T47D (cell line): ENCODE measurements around the gene MPPE1.
"Not testable (repeated sequence)": the region's sequence is repeated elsewhere in the genome, so short reads cannot be mapped to it uniquely, and the experiment has no call there.

ENCODE experiments used
- DNase-seq, 2 experiments: peaks; one replicate each; pipeline versions ENCODE4 v3.0.0 to v3.0.0-alpha.2; 2011 to 2012; ENCODE audit warnings: low read depth in 1 of 2, low spot score in 1 of 2
- JUND ChIP-seq: IDR thresholded peaks from 2 replicates; pipeline ENCODE4 v1.6.1; 2012; ENCODE audit warnings: low read depth
- in situ Hi-C: cut with HindIII; loops from 2 replicates; pipeline ENCODE4 v1.10.0; 2016; ENCODE audit warnings: low sequenced_read_pairs, low pct_unique_long_range_greater_than_20kb

Gene MPPE1

GRCh38 chr18:11866764-11867163, 41.4 kb downstream of the MPPE1 start:
- TF ChIP-seq JUND = no peak
- no peak for DNase-seq
- in situ Hi-C loops = no loop called here

GRCh38 chr18:11866329-11866728, 41.8 kb downstream of the MPPE1 start:
- in situ Hi-C loops = no loop called here
- no peak for DNase-seq
- TF ChIP-seq JUND = no peak

- no peak for DNase-seq
- in situ Hi-C loops = no loop called here
- no peak for TF ChIP-seq JUND
These were observed 43.0 kb downstream of the MPPE1 start for GRCh38 chr18:11865071-11865470.

DNA sequence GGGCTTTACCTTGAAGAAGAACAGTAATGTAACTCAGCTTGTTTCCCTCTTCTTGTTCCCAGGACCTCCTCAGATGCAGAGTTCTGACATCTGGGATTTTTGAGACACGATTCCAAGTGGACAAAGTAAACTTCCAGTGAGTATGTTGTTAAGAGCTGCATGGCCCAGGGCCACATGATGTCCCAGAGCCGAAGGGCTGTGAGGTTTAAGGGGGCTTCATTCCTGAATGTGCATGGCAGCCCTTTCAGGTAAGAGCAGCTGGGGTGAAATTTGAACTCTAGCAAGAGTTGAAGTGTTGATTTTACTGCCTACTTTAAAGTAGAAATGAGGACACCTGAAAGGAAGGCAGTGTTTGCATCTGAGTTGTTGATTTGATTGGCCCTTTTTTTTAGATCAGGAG, 43.6 kb downstream of the MPPE1 start:
- in situ Hi-C loops = no loop called here
- no peak for DNase-seq
- TF ChIP-seq JUND = no peak

GRCh38 chr18:11862468-11863137, 45.5 kb downstream of the MPPE1 start:
- TF ChIP-seq JUND = no peak
- no peak for DNase-seq
- in situ Hi-C loops = no loop called here

DNA sequence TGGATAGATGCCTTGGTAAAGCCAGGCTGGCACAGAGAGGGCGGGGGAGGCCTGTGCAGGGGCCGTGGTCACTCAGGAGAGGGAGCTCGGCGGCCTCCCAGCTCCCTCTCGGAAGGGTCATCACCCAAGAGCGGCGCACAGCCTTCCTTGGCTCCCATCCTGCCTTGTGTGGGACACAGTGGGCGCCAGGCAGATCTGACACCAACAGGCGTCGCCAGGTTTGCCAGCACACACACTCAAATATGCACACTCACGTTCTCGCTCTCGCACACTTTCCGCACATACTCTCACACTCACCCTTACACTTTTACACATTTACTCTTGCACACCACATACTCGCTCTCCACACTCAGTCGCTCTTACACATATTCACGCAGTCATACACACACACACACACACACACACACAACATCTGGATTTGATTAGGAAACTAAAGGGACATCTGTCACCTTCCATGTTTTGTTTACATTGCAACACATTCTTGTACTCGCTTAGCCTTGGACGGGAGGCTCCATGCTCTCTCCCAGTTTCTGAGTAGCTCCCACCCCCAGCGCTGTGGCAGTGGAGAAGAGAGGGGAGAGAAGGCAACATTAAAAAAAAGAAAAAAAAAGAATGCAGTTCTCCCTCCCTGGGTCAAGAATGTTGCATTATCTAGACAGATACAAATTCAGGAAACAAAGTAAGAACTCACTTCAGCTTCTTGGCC, 46.4 kb downstream of the MPPE1 start:
- in situ Hi-C loops = no loop called here
- no peak for TF ChIP-seq JUND
- DNase-seq = no peak

DNA sequence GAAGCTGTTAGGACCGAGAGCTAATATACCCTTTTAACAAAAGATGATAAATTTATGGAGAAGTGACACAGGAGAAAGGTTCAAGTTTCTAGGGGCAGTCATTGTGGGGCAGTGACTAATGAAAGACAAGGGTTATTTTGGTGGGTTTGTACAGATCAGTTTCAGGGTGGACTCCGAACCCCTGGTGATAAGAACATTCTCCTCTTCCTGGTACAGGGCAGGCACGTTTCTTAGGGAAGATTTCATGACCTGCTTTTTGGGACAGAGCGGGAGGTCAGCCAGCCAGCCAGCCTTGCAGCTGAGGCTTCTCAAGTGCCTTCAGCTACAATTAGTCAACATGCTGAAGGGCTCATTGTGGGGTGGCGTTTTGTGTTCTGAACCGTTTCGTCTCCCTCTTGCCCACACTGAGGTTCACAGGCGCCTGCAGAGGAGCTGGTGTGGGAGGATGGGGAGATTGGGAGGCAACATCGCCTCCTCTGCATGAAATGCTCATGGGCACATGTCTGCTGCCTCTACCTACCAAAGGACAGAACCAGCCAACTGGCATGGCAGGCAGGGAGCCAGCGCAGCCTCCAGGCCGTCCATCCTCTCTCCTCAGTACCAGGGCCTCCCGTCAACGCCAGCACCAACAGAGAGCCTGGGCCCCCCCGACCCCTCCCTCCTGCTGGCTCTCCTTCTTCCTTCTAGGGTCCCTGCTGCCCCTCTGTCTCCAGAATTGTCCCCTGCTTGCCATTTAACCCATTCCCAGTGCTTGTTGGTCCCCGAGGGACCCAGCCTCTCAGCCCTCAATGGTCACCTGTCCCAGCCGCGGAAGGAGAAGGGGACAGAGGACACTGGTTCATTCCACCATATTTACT, 47.3 kb downstream of the MPPE1 start:
- DNase-seq = no peak
- in situ Hi-C loops = no loop called here
- TF ChIP-seq JUND = no peak

DNA sequence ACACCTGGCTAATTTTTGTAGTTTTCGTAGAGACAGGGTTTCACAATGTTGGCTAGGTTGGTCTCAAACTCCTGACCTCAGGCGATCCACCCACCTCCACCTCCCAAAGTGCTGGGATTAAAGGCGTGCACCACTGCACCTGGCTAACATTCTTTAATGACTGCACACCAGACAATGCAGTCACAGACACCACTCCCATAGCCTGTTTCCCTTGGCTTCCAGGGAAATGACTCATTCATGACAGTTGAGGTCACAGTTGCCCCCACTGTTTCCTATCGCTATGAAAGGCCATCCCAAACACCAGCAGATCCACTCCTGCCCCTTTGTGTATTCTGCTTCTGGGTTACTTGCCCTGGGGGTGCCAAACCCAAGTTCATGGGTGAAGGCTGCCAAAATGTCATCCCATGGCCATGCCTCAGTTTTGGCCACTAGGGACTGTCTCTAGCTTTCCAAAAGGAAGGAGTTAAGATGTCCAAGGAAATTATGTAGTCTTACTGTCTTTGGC, 48.2 kb downstream of the MPPE1 start:
- in situ Hi-C loops = no loop called here
- TF ChIP-seq JUND = no peak
- no peak for DNase-seq

DNA sequence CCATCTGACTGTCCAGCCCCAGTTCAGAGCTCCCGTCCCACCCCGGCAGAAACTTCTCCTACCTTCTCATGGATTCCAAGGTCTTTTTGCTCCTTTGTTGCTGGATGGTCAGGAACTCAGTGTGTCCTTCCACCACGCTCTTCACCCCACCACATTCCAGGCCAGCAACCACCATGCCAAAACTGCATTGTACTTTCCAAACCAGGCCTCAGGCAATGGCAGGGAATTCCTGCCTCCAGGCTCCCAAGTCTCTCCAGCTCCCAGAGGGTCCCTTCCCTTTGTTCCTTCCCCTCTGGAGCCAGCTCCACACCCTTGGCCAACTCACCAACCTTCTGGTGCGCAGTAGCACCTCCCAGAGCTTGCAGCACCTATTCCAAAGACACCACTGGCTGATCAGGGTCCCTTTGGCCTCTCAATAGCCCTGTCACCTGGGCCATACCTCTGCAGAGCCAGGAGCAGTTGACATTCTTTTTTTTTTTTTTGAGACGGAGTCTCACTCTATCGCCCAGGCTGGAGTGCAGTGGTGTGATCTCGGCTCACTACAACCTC, 48.8 kb downstream of the MPPE1 start:
- in situ Hi-C loops = no loop called here
- no peak for TF ChIP-seq JUND
- no peak for DNase-seq

- no peak for DNase-seq
- in situ Hi-C loops = no loop called here
- TF ChIP-seq JUND = no peak
These were observed 50.8 kb downstream of the MPPE1 start for GRCh38 chr18:11857177-11857887.

DNA sequence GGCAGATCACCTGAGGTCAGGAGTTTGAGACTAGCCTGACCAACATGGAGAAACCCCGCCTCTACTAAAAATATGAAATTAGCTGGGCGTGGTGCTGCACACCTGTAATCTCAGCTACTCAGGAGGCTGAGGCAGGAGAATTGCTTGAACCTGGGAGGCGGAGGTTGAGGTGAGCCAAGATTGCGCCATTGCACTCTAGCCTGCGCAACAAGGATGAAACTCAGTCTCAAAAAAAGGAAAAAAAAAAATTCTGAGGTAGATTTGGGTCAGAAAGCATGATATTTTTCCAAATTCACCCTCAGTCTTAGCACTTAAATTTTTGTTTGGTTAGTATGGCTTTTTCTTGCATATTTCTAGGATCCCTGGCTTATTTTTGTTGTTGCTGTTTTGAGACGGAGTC, 53.6 kb downstream of the MPPE1 start:
- in situ Hi-C loops, DNase-seq: not testable (repeated sequence)

DNA sequence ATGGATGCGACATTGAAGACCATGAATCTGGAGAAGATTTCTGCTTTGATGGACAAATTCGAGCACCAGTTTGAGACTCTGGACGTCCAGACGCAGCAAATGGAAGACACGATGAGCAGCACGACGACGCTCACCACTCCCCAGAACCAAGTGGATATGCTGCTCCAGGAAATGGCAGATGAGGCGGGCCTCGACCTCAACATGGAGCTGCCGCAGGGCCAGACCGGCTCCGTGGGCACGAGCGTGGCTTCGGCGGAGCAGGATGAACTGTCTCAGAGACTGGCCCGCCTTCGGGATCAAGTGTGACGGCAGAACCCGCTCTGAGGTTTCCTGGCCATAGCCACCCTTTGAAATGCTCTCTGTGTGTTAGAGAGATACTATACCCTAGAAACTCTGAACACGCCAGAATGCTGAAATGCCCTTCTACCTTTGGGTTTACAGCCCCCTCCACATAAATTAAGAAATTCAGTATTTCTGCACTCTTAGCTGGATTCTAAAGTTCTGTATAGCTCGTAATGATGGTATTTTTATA, 56.2 kb downstream of the MPPE1 start:
- in situ Hi-C loops = no loop called here
- no peak for DNase-seq

More for the DNA sequence above, 56.2 kb downstream of the MPPE1 start:
- TF ChIP-seq JUND = no peak
